ENCODE results near the gene CHL1.

DNA sequence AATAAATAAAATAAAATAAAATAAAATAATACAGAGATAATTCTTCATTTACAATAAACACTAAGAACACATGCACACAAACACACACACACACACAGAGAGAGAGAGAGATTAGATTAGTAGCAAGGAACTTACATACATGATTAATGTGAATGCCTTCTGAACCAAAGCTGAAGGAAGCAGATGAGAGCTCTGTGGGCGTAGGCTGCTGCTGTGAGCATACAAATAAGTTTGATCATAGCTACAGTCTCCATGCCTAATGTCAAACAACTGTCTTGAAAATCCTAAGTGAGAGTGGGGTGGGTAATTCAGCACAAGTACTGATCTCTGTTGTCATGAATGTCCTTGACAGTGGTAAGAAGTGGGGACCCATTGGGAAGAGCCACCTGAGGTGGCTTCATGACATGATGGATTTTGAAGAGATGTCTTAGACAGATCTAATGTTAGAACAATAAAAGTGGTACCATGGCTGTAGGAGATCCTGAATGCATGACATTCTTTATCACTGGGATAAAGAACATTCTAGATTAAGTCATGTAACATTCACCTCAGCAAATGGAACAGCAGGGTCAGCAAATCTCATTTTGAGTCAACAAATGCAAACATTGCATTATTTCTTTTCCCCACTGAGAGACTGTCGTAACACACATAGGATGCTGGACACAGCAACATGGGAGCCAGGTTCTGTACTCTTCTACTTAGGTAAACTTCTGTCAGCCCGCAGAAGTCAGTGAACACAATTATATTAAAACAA is 46.2 kb downstream of the CHL1 start:
- TF ChIP-seq, protein P1, sequence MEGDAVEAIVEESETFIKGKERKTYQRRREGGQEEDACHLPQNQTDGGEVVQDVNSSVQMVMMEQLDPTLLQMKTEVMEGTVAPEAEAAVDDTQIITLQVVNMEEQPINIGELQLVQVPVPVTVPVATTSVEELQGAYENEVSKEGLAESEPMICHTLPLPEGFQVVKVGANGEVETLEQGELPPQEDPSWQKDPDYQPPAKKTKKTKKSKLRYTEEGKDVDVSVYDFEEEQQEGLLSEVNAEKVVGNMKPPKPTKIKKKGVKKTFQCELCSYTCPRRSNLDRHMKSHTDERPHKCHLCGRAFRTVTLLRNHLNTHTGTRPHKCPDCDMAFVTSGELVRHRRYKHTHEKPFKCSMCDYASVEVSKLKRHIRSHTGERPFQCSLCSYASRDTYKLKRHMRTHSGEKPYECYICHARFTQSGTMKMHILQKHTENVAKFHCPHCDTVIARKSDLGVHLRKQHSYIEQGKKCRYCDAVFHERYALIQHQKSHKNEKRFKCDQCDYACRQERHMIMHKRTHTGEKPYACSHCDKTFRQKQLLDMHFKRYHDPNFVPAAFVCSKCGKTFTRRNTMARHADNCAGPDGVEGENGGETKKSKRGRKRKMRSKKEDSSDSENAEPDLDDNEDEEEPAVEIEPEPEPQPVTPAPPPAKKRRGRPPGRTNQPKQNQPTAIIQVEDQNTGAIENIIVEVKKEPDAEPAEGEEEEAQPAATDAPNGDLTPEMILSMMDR (IDR thresholded peaks at IDR 0.05; ENCODE audit: low read depth, low read length, poor library complexity, severe bottlenecking) = no peak
- TF ChIP-seq EZH2phosphoT487 (IDR thresholded peaks at IDR 0.05; ENCODE audit: borderline replicate concordance, low read length) = no peak
